NCI-H526 treated with DMSO at 0.1 percent for 48 hours (cell line): ENCODE results near the gene ABL1.

Source experiments
- DNase-seq: peaks from one replicate; lab custom pipeline; 2025; lab: John Stamatoyannopoulos, UW

ABL1 gene

DNA sequence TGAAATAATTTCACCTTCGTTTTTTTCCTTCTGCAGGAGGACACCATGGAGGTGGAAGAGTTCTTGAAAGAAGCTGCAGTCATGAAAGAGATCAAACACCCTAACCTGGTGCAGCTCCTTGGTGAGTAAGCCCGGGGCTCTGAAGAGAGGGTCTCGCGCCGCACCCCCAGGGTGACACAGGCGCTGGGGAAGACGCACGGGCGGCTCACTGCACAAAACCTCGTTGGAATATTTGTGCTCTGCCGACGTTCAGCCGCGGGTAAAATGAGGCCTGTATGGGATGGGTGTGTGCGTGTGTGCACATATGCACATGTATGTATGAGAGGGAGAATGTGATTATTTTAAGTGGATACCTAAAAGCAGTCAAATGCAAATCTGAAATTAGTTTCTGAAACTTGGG is 37.0 kb downstream of the ABL1 start:
- no peak for DNase-seq

DNA sequence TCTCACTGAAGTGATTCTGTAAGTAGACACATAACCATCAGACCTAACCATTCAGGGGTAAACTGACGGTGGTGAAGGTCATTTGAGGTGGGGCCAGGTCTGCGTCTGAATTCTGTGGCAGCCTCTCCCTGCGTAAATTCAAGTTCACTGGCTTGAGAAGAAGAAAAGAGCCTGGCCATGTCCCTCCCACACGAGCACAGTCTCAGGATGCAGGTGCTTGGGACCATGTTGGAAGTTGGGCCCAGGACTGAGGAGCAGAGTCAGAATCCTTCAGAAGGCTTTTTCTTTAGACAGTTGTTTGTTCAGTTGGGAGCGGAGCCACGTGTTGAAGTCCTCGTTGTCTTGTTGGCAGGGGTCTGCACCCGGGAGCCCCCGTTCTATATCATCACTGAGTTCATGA is 37.5 kb downstream of the ABL1 start:
- DNase-seq: no peak

DNA sequence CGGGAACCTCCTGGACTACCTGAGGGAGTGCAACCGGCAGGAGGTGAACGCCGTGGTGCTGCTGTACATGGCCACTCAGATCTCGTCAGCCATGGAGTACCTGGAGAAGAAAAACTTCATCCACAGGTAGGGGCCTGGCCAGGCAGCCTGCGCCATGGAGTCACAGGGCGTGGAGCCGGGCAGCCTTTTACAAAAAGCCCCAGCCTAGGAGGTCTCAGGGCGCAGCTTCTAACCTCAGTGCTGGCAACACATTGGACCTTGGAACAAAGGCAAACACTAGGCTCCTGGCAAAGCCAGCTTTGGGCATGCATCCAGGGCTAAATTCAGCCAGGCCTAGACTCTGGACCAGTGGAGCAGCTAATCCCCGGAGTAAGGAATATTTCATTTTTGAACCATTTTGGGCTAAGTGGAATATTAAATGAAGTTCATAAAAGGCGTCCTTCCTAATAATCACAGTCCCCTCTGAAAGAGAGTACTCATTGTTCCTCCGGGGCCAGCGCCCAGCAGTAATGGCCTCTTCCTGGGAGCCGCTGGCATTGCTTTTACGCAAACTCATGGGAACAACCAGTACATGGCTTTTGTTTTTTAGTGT is 38.0 kb downstream of the ABL1 start:
- DNase-seq: no peak

DNA sequence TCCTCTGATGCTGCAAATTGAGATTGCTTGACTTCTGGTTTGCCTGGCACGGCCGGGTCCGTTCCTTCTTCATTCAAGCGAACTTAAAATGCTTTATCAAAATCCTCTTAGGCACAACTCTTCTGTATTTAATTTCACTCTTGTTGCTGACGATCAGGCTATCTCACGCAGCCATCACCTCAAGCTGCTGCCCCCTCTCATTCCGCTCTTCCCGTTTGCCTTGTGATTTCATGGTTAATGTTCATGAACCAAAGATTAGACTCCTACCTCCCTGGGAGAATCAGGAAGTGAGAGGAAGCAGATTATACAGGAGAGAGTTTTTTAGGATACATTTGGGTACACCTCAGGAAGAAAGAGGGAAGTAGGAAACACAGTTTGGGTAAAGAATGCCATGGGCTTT is 38.9 kb downstream of the ABL1 start:
- no peak for DNase-seq

DNA sequence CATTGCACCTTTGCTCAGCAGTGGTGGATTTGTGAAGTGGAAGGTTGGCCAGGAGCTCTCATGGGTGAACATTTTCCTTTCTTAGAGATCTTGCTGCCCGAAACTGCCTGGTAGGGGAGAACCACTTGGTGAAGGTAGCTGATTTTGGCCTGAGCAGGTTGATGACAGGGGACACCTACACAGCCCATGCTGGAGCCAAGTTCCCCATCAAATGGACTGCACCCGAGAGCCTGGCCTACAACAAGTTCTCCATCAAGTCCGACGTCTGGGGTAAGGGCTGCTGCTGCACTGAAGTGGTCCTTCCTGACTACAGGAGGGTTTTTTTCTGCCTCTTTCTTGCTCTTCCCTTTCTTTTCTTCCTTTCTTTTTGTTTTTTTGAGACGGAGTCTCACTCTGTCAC is 39.7 kb downstream of the ABL1 start:
- no peak for DNase-seq

DNA sequence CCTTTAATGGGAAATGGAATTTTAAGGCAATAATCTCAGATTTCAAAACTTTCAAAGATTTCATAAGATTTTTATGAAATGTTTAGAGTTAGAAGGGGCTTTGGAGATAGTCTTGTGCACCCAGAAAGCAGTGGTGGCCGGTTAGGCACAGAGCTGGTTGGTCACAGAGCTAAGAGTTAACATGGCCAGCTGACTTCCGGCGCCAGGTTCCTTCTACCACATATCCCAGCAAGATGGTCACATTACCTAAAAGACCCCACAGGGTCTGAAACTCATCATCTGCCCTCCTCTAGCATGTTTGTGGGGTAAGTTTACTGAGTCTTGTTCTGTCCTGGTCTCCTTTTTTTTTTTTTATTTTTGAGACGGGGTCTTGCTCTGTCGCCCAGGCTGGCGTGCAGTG is 42.2 kb downstream of the ABL1 start:
- DNase-seq: no peak

DNA sequence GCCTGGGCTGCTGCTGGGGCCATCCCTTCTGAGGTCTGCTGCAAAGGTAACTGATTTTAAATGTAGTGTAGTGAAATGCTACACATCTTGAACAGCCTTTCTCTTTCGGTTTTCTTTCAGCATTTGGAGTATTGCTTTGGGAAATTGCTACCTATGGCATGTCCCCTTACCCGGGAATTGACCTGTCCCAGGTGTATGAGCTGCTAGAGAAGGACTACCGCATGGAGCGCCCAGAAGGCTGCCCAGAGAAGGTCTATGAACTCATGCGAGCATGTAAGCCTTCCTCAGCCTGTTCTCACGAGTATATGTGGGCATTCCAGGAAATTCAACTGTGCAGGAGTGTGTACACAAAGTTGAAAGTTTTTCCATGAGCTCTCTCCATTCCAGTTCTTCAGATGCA is 43.2 kb downstream of the ABL1 start:
- no peak for DNase-seq

DNA sequence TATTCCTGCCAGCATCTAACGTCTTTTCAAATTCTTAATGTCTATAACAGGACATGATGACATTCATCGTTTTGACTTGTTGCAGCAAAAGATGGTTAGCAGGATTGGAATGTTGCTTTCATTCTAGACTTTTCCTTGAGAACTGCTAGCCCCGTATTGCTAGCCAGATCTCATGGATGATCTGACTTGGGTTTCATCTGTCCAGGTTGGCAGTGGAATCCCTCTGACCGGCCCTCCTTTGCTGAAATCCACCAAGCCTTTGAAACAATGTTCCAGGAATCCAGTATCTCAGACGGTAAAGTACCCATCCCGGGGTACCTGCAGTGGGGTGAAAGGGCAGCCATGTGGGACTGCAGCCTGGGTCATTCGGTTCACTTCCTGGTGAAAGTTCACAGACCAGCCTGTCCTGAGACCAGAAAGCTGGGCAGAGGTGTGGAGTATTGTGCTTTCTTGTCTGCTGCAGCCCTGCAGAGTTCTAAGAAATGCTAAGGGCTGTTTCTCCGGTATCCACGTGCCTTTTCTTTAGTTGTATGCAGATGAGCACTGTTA is 44.9 kb downstream of the ABL1 start:
- no peak for DNase-seq

DNA sequence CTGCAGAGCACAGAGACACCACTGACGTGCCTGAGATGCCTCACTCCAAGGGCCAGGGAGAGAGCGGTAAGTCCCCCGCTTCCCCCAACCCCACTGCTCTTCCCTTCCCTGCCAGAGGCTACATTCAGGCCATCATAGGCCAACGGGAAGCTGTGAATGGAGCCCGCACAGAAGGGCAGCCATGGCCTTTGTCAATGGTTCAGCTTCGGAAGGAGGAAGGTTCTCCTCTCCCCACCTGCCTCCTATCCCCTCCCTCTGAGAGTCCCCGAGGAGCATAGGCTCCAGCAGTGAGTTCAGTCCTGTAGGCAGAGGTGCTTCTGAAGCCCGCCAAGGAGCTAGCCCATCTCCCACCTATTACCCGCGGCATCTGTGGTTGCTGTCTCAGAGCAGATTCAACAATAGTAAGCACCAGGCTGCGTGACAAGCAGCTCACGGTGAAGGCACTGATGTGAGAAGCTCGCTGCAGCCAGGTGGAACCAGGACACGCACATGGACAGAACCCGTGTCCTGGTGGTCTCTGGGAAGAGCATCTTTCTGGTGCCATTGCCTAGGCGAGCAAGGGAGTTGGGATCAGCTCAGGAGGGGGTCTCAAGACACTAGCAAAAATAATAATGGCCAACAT is 45.7 kb downstream of the ABL1 start:
- DNase-seq: no peak

DNA sequence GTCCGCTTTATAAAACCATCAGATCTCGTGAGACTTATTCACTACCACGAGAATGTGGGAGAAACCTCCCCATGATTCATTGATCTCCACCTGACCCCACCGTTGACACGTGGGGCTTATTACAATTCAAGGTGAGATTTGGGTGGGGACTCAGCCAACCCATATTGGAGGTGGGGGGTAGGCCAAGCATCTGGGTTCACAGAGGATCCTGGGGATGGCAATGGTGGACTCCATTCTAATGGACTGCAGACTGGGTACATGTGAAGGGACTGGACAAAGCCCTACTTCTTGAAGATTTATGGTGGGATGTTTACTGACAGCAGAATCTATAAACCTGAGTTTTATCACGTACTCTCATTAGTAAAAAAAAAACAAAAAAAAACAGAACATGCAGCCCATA is 46.5 kb downstream of the ABL1 start:
- DNase-seq: no peak

DNA sequence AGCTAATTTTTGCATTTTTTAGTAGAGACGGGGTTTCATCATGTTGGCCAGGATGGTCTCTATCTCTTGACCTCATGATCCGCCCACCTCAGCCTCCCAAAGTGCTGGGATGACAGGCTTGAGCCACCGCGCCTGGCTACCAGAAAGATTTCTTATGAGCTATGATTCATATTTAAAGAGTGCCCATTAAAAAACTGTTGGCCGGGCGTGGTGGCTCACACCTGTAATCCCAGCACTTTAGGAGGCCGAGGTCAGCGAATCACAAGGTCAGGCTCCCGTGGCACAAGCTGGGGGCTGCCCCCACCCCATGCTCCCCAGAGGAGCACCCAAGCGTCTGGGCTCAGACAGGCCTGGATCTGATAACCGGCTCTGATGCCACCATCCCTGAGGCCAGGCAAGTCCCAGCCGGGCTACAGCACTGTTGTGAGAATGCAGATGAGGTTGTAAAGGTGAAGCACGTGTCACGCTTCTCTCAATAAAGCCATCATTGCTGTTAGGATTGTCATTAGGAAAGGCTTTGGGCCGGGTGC is 47.7 kb downstream of the ABL1 start:
- no peak for DNase-seq

DNA sequence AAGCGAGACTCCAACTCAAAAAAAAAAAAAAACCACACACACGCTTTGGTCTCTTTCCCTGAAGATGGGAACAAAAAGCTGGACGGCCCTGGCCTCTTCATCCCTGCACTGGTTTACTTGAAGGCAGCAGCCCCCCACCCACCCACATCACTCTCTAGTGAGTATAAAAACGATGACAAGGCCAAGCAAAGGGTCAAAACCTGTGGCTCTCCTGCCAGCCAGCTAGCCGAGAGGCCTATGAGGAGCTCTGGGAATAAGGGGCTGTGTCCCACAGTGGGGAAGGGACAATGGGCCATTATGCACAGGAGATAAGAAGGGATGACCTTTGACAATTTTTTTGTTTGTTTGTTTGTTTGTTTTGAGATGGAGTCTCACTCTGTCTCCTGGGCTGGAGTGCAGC is 48.4 kb downstream of the ABL1 start:
- no peak for DNase-seq

DNA sequence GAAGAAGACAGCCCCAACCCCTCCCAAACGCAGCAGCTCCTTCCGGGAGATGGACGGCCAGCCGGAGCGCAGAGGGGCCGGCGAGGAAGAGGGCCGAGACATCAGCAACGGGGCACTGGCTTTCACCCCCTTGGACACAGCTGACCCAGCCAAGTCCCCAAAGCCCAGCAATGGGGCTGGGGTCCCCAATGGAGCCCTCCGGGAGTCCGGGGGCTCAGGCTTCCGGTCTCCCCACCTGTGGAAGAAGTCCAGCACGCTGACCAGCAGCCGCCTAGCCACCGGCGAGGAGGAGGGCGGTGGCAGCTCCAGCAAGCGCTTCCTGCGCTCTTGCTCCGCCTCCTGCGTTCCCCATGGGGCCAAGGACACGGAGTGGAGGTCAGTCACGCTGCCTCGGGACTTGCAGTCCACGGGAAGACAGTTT is 49.1 kb downstream of the ABL1 start:
- DNase-seq: no peak

DNA sequence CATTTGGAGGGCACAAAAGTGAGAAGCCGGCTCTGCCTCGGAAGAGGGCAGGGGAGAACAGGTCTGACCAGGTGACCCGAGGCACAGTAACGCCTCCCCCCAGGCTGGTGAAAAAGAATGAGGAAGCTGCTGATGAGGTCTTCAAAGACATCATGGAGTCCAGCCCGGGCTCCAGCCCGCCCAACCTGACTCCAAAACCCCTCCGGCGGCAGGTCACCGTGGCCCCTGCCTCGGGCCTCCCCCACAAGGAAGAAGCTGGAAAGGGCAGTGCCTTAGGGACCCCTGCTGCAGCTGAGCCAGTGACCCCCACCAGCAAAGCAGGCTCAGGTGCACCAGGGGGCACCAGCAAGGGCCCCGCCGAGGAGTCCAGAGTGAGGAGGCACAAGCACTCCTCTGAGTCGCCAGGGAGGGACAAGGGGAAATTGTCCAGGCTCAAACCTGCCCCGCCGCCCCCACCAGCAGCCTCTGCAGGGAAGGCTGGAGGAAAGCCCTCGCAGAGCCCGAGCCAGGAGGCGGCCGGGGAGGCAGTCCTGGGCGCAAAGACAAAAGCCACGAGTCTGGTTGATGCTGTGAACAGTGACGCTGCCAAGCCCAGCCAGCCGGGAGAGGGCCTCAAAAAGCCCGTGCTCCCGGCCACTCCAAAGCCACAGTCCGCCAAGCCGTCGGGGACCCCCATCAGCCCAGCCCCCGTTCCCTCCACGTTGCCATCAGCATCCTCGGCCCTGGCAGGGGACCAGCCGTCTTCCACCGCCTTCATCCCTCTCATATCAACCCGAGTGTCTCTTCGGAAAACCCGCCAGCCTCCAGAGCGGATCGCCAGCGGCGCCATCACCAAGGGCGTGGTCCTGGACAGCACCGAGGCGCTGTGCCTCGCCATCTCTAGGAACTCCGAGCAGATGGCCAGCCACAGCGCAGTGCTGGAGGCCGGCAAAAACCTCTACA is 49.8 kb downstream of the ABL1 start:
- no peak for DNase-seq

DNA sequence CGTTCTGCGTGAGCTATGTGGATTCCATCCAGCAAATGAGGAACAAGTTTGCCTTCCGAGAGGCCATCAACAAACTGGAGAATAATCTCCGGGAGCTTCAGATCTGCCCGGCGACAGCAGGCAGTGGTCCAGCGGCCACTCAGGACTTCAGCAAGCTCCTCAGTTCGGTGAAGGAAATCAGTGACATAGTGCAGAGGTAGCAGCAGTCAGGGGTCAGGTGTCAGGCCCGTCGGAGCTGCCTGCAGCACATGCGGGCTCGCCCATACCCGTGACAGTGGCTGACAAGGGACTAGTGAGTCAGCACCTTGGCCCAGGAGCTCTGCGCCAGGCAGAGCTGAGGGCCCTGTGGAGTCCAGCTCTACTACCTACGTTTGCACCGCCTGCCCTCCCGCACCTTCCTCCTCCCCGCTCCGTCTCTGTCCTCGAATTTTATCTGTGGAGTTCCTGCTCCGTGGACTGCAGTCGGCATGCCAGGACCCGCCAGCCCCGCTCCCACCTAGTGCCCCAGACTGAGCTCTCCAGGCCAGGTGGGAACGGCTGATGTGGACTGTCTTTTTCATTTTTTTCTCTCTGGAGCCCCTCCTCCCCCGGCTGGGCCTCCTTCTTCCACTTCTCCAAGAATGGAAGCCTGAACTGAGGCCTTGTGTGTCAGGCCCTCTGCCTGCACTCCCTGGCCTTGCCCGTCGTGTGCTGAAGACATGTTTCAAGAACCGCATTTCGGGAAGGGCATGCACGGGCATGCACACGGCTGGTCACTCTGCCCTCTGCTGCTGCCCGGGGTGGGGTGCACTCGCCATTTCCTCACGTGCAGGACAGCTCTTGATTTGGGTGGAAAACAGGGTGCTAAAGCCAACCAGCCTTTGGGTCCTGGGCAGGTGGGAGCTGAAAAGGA is 50.7 kb downstream of the ABL1 start:
- DNase-seq: no peak

DNA sequence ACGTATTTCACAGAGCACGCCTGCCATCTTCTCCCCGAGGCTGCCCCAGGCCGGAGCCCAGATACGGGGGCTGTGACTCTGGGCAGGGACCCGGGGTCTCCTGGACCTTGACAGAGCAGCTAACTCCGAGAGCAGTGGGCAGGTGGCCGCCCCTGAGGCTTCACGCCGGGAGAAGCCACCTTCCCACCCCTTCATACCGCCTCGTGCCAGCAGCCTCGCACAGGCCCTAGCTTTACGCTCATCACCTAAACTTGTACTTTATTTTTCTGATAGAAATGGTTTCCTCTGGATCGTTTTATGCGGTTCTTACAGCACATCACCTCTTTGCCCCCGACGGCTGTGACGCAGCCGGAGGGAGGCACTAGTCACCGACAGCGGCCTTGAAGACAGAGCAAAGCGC is 51.9 kb downstream of the ABL1 start:
- no peak for DNase-seq

DNA sequence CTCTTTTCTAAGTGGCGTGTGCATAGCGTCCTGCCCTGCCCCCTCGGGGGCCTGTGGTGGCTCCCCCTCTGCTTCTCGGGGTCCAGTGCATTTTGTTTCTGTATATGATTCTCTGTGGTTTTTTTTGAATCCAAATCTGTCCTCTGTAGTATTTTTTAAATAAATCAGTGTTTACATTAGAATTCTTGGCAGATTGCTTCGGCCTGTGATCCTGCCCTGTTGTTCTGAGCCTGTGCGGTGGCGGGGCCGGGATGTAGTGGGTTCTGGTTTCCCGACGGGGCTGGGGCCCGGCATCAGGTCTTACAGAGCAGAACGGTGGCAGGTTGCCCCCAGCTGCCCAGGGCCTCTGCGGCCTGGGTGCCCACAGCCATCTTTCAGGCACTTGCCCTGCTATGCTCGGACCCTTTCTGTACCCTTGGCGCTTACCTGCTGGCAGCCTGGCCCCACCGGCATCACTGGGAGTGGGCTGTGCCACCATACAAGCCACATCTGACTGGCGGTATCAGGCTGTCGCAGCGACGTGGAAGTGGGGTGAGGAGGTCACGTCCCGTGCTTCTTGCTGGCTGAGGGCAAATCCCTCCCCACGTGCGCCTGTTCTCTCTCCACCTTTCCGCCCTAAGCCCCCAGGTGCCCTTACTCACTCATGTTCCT is 52.6 kb downstream of the ABL1 start:
- DNase-seq: no peak

DNA sequence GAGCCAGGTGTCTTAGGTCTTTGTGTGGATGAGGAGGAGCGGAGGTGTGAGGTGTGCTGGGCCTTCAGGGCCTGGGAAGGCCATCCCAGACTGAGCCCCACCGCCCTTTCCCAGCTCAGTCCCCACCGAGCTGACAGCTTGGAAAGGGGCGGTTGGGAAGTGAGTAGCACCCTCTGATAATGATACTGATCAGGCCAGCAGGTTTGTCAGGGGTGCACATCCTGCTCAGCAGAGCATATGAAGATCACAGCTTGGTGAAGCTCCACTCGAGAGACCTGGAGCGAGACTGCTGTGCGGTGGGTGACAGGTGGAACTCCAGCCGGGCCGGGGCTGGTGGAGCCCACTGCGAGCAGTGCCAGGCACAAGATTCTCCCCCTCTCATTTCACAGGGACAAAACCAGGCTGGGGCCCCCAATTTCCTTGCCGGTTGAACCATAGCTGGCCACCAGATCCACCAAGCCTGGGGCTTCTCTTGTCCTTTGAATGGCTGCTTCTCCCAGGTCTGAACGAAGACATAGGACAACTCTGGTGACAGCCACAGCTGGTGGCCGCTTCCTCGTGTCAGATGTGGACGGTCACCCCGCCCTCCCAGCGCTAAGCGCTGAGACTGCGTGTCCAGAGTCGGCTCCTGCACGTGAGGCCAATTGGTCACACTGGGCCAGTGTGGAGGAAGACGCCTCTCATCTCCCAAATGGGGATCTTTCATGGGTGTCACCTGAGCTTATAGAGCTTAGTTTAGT is 53.3 kb downstream of the ABL1 start:
- DNase-seq: no peak

DNA sequence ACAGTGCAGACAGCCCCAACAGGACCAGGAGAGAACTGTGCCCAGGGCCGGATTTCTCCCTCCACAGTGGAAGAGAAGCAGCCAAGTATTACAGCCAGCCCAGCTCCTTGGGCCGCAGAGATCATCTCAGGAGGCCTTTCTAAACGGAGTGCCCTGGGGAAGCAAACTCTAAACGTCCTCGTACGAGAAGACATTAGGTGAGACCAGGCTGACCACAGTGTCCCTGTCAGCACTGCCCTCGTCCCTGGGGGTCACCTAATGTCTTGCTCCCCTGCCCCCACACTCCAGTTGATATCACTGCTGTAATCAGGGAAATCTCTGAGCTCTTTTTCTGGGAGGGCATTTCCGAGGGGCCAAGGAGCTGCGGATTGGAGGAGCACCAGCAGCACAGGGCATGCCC is 55.1 kb downstream of the ABL1 start:
- no peak for DNase-seq
